Measurements from ENCODE around the gene C2CD5.

GRCh38 chr12:22526836-22527235 is 17.5 kb downstream of the C2CD5 start:
- TF ChIP-seq POLR2A (IDR thresholded peaks at IDR 0.05; ENCODE audit: low read length) (no peak), GATA1 (IDR thresholded peaks at IDR 0.05; ENCODE audit: low read depth, low read length) (no peak)
